GM11168 (cell line): ENCODE results near the gene SPTBN1.

ENCODE experiments used
- in situ Hi-C: fragments of 300-500 bp; cut with MboI; formaldehyde crosslinking; loops from one replicate; pipeline ENCODE4 v1.12.0; 2022; ENCODE audit warnings: low sequenced_read_pairs; ENCODE audit not compliant: unreplicated experiment

SPTBN1 gene

GRCh38 chr2:54636415-54637139 is 180.4 kb downstream of the SPTBN1 start:
- in situ Hi-C loops = loop anchor here (5.0 kb wide), 1 partner anchor 69 kb away; no protein-coding TSS in a partner anchor

- in situ Hi-C loops = loop anchor here (5.0 kb wide), 1 partner anchor 71 kb away; no protein-coding TSS in a partner anchor
These were observed 182.0 kb downstream of the SPTBN1 start for GRCh38 chr2:54638103-54638502.

- in situ Hi-C loops = loop anchor here (5.0 kb wide), 1 partner anchor 71 kb away; no protein-coding TSS in a partner anchor
These were observed 182.7 kb downstream of the SPTBN1 start for GRCh38 chr2:54638774-54639187.

GRCh38 chr2:54639609-54640008 is 183.5 kb downstream of the SPTBN1 start:
- in situ Hi-C loops = loop anchor here (5.0 kb wide), 1 partner anchor 72 kb away; no protein-coding TSS in a partner anchor

- in situ Hi-C loops = no loop called here
These were observed 184.9 kb downstream of the SPTBN1 start for GRCh38 chr2:54640834-54641540.

- in situ Hi-C loops = no loop called here
These were observed 185.9 kb downstream of the SPTBN1 start for GRCh38 chr2:54641988-54642387.

- in situ Hi-C loops = no loop called here
These were observed 186.7 kb downstream of the SPTBN1 start for GRCh38 chr2:54642677-54643430.

- in situ Hi-C loops = no loop called here
These were observed 188.1 kb downstream of the SPTBN1 start for GRCh38 chr2:54644236-54644635.

- in situ Hi-C loops = no loop called here
These were observed 190.2 kb downstream of the SPTBN1 start for GRCh38 chr2:54646170-54646927.

- in situ Hi-C loops = no loop called here
These were observed 192.1 kb downstream of the SPTBN1 start for GRCh38 chr2:54648256-54648655.

- in situ Hi-C loops = no loop called here
These were observed 193.1 kb downstream of the SPTBN1 start for GRCh38 chr2:54649191-54649590.

- in situ Hi-C loops = no loop called here
These were observed 193.5 kb downstream of the SPTBN1 start for GRCh38 chr2:54649633-54650032.

GRCh38 chr2:54650612-54651011 is 194.5 kb downstream of the SPTBN1 start:
- in situ Hi-C loops = no loop called here

GRCh38 chr2:54651291-54651690 is 195.2 kb downstream of the SPTBN1 start:
- in situ Hi-C loops = no loop called here

- in situ Hi-C loops = no loop called here
These were observed 196.4 kb downstream of the SPTBN1 start for GRCh38 chr2:54652540-54652939.

- in situ Hi-C loops = no loop called here
These were observed 197.6 kb downstream of the SPTBN1 start for GRCh38 chr2:54653572-54654204.

GRCh38 chr2:54655046-54655809 is 199.1 kb downstream of the SPTBN1 start:
- in situ Hi-C loops = no loop called here

- in situ Hi-C loops = no loop called here
These were observed 200.7 kb downstream of the SPTBN1 start for GRCh38 chr2:54656863-54657262.

GRCh38 chr2:54657664-54658083 is 201.5 kb downstream of the SPTBN1 start:
- in situ Hi-C loops = no loop called here
